GM12874 (cell line): ENCODE data around the gene SMIM13.

Experiments used
- TF ChIP-seq, protein P1 (sequence below): IDR thresholded peaks from 2 replicates; pipeline ENCODE4 v1.5.1; 2011; ENCODE audit warnings: low read depth, mild to moderate bottlenecking, control low read depth, low read length, moderate library complexity; ENCODE audit not compliant: insufficient read depth

The SMIM13 gene

DNA sequence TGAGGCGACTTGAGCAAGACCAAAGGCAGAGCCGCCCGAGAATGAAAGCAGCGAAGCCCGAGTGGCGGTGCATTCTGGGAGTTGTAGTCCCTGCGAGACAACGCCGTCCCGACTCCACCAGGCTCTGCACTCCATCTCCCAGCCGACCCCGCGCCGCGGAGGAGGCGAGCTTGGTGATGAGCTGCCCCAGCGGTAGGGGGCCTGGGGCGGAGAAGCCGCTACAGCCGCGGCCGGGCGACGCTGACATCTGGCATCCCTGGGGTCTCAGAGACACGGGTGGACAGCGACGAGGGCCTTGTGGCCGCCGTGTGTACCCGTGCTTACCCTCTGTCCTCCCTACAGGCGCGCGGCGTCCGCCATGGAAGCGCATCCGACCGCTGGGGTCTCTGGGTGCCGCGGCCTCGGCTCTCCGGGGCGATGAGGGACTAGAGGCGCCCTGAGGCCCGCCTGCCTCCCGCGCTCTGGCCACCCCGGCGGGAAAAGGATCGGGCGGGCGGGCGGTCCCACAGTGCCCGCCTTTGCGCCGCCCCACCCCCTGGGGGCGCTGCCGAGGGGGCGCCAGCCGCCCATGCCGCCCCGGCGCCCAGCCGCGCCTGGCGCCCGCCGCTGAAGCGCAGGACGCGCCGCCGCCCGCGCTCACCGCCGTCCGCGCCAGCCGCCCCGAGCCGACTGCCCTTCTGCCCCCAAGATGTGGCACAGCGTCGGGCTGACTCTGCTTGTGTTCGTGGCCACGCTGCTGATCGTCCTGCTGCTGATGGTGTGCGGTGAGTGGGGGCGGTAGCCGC lies at the start of gene SMIM13:
Gene SMIM13 (plus strand): TSS at position 209 of the 785 bp plus-strand sequence. CDS start 480 bp downstream, at position 689.
- TF ChIP-seq, protein P1, sequence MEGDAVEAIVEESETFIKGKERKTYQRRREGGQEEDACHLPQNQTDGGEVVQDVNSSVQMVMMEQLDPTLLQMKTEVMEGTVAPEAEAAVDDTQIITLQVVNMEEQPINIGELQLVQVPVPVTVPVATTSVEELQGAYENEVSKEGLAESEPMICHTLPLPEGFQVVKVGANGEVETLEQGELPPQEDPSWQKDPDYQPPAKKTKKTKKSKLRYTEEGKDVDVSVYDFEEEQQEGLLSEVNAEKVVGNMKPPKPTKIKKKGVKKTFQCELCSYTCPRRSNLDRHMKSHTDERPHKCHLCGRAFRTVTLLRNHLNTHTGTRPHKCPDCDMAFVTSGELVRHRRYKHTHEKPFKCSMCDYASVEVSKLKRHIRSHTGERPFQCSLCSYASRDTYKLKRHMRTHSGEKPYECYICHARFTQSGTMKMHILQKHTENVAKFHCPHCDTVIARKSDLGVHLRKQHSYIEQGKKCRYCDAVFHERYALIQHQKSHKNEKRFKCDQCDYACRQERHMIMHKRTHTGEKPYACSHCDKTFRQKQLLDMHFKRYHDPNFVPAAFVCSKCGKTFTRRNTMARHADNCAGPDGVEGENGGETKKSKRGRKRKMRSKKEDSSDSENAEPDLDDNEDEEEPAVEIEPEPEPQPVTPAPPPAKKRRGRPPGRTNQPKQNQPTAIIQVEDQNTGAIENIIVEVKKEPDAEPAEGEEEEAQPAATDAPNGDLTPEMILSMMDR = peak; percentile 59

DNA sequence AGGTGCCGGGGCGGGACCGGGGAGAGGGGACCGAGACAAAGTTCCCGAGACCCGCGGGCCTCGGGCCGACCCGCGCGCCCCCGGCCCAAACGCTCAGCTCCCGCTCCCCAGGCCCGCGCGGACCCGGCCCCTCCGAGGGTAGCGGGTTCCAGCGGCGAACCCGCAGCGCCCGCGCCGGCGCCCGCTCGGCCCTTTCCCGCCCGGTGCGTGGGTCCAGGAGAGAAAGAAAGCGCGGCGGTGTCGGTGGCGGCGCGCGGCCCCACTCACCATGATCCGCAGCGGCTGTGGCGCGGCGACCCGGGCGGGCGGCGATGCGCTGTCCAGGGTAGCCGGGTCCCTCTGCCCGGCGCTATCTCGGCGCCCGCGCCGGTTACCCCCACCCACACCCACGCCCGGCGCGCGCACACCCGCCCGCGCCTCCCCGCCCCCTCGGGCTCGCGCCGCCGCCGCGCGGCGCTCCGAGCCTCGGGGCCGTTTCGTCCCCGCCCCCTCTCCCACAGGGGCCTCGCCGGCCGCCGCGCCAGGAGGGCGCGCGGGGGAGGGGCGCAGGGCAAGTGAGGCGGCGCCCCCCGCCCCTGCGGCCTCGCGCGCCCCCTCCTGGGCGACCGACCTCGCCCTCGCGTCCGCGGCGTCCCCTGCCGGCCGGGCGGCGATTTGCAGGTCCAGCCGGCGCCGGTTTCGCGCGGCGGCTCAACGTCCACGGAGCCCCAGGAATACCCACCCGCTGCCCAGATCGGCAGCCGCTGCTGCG lies 49.5 kb upstream of the SMIM13 start, which contains the start of gene ELOVL2:
Gene ELOVL2 (minus strand): TSS at position 345 of the 751 bp plus-strand sequence. CDS start 75 bp downstream, at position 270.
- TF ChIP-seq, protein P1 = peak; percentile 75

DNA sequence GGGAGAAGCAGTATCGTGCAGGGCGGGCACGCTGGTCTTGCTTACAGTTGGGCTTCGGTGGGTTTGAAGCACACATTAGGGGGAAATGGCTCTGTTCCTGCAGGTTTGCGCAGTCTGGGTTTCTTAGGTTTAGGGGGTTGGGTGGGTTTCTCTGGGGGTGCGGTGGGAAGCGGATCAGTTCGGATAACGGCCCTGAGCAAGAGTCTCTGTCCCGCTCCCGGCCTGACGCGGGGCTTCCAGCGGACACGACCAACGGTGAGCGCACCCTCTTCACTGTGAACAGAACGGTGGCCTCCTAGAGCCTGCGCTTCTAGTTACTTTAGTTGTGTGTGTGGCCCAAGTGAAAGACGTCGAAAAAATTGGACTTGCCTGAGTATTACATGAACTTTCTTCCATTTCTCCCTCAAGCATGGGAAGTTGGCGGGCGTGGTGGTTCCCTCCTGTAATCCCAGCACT lies 48.9 kb upstream of the SMIM13 start:
- TF ChIP-seq, protein P1 = no peak

DNA sequence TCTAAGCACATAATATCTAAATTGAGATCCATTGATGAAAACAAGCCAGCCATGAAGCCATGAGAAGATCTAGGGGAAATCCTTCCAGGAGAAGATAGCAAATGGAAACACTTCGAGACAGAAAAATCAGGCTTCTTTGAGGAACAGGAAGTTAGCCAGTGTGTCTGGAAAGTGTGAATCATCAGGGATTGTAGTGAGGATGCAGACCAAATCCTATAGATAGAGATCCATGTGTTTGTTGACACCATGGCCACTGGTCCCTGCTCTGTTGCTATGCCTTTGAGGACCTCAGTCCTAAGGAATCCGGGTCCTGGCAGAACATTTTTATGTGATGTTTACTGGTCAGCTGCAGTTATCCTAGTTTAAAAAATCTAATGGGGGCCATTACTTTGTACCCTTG lies 42.9 kb upstream of the SMIM13 start:
- TF ChIP-seq, protein P1 = no peak

DNA sequence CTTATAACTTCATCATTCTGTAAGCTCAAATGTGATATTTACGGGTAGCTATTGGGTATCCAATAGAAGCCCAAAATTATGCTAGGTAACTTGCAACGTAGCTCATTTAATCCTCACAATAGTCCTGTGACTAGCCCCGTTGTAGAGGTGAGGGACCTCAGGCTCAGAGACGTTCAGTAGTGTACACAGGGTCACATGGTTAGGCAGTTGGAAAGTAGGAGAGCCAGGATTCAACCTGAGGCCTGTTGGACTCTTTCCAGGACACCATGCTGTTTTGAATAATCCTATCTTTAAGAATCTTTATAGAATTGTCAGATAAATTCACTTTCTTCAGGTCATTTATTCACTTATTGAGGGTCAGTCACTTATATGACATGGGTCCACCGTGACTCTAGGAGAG lies 40.3 kb upstream of the SMIM13 start:
- TF ChIP-seq, protein P1 = no peak

DNA sequence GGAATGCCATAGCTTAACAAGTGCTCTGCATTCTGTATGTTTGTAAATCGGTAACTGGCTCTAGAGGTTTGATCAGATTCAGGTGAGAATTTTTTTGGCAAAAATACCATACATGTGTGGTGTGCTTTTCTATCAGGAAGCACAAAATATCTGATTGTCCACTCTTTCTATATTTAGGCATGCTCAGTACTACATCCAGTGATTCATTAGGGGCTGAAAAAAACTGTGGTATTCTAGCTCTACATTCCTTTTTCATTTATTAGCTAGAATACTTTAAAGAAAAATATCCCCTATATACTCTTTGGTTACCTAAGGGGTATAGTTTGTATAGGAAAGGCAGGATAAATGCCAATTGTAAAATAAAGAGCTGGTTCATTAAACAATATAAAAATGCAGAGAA lies 38.9 kb upstream of the SMIM13 start:
- TF ChIP-seq, protein P1 = no peak

DNA sequence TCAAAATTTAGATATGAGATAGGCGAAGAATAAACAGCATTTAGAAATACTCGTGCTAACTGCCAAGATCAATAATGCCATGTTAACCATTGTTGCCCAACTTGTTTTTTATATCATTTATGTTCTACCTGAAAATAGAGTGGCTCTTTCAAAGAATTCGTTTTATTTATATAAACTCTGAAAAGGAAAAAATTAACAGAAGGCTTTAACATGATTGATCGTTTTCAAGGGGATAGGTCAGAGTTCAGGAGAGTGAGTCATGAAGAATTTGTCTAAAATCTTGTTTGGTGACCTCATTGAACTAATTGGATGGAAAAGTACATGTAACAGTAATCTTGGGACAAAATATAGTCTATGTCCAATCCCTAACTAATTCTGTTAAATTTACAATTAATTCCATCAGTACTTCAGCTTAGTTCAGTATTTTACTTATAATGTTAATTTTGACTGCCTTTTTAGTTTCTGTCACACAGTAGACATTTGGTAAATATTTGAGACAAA lies 38.5 kb upstream of the SMIM13 start:
- TF ChIP-seq, protein P1 = no peak
